Measurements from ENCODE around the gene TSPAN5.
A peak's percentile ranks its signal among the peaks of the same experiment; 100 is the strongest.
"Not testable (repeated sequence)": the region's sequence is repeated elsewhere in the genome, so short reads cannot be mapped to it uniquely, and the experiment has no call there.

Gene TSPAN5
- total RNA-seq, result 15.4 to 15.8 reads per million in 2 donors

GRCh38 chr4:98658287-98659105 lies at the start of gene TSPAN5:
Gene TSPAN5 (minus strand): TSS chr4:98658611.
- peak; percentile 71 for DNase-seq

- no peak for DNase-seq
These were observed 48.5 kb upstream of the TSPAN5 start for GRCh38 chr4:98706935-98707334.

DNA sequence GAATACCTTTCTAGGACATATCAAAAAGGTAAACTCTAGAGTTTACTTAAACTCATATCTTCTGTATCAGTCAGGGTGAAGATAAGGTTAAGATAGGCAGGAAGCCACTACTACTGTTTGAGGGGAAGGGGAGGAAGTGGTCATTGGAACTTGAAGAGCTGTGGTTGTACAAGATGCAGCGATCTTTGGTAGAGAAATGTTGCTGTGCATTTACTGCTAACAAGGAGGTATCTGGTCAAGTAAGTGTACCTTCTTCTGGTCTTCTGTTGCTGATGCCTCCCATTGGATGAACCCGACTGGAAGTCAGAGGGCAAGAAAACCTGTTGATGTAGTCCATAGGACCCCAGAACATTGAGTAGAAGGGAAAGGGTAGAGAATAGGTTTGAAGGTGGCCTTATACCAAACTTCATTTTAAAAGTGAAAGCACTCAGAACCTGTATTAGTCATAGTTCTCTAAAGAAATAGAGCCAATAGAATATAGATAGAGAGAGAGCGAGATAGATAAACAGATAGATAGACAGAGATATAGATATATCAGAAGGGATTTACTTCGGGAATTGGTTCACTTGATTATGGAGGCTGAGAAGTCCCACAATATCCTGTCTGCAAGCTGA lies 47.9 kb upstream of the TSPAN5 start:
- DNase-seq, result no peak

- DNase-seq, result not testable (repeated sequence)
These were observed 47.2 kb upstream of the TSPAN5 start for GRCh38 chr4:98705586-98705985.

- no peak for DNase-seq
These were observed 42.2 kb upstream of the TSPAN5 start for GRCh38 chr4:98700656-98701055.

DNA sequence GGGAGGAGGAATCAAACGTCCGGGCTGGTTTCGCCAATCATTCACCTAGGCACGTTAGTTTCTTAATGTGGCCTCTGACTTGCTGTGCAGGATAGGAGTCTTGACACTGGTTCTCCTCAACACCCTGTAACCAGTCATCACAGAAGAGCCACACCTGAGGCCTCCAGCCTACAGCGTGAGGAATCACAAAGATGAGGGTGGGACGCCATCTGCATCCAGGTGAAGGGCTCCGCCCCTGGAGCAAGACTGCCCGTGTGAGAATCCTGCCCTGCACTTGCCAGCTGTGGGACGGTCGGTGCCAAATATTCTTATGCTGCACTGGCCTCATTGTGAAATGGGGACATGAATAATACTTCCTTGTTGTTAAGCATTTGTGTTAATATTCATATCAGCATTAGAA lies 35.7 kb upstream of the TSPAN5 start:
- DNase-seq, result no peak

DNA sequence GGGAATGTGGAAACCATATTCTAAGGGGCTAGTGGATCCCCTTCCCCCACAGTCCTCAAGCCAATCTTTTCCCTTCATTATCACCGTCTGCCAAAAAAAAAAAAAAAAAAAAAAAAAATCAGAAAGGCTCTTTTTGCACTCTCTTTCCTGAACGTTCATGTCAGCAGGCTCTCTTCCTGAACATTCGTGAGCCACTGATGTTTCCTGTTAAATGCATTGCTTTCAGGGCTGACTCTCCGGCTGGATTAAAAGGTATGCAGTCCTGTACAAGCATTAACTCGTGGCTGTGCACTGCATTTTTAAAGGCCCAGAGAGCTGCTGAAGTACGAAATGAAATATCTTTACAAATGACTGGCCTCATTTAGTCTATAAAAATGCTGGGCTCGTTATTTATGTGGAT lies 34.0 kb upstream of the TSPAN5 start:
- DNase-seq, result no peak

DNA sequence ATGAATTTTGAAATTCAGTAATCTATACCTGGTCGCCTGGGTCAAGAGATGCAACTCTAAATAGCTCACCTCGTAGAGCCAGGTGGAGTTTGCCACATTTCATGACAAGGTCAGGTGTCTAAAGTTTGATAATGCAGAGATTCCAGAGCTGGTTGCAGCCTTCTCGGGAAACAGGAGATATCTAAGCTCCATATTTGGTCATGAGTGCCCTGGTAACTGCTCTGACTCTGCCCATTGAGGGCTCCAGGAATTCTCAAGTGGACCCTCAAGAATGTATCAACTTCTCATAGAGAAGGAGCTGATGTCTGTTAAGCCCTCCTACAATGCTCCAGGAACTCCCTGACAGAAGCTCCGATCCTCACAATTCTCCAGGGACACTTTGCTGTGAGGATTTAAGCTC lies 33.2 kb upstream of the TSPAN5 start:
- no peak for DNase-seq

GRCh38 chr4:98689507-98690174 lies 31.2 kb upstream of the TSPAN5 start:
- no peak for DNase-seq

GRCh38 chr4:98688411-98689290 lies 30.2 kb upstream of the TSPAN5 start:
- DNase-seq, result no peak

DNA sequence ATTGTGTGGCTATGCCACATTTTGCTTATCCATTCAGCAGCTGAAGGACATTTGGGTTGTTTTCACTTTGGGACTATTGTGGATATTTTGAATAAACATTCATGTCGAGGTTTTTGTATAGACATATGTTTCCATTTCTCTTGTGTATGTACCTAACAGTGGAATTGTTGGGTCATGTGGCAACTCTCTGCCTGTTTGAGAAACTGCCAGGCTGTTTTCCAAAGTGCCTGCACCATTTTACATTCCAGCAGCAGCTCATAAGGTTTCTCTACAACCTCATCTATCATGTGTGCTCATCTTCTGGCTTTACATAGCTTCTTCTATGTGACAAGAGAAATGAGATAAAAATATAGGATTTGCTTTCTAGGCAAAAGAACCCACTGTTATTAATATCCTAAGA lies 29.5 kb upstream of the TSPAN5 start:
- no peak for DNase-seq

DNA sequence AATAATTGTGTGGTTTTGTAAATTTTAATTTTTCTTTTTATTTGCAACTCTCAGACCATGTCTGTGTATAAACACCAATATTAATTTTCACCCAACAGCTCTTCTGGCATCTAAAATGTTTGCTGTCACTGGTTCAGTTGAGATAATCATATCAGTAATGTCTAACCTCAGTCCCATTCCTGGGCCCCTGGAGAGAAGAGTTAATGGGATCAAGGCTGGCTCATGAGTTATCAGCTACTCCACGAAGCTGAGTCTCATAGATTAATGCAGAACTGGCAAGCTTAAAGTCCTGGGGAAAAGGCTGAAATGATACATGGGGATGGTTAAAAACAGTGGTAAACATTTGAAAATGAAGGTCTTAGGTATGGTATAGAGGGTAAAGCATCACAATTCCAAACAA lies 28.4 kb upstream of the TSPAN5 start:
- DNase-seq, result no peak

DNA sequence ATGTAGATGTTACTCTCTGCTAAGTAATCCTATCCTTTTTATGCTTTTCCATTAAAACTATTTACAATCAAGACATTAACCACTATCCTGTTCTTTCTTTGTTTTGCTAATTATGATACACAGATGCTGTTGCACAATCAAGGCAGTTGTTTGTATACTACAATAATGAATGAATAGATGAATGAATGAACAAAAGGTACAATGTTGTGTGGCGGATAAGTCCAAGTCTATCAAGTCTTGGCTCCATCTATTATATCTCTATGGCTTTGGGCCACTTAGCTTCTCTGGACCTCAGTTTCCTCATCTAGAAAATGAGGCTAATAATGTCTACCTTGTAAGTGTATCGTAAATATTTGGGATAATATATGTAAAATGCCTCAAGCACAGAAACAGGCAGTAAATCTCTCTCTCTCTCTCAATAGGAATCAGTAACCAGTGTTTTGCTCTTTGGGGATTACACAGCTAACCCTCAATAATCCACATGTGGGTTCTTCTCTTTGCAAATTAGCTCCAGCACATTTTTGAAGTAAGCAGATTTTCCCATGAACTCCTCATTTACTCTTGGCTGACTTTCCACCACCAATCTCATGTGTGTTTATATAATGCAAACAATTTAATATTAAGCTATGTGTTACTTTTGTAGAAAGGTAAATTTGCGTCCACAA lies 27.8 kb upstream of the TSPAN5 start:
- no peak for DNase-seq

DNA sequence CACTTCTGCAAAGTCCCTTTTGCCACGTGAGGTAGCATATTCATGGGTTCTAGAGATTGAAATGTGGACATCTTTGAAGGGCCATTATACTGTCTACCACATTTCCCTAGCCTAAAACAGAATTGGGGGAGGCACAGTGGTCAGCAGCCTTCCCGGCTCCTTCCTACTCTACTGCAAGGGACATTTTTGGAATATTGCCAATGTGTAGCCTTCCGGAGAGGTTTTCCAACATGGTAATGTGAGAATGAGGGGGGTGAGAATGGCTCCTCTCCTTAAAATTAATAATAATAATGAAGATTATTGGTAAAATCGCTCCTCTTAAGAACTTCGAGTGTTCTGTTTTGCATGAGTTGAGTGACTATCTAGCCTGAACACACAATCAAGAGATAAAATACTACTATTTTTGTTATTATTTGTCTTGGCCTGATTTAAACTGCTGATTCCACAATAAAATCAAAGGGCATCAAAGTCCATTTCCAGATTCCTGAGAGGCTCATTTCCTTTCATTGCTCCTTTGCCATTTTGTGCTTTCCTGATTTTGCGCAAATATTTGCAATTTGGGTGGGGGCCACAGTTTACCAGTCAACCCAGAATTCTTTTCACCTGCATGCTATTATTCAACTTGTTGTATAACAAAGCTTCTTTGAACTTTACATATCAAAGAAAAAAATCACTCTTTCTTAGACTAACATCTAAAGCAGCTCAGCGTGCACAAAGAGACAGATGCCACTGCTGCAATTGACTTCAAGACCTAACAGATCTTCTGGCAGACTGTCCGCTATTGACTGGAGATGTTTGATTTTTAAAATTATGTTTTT lies 27.0 kb upstream of the TSPAN5 start:
- no peak for DNase-seq

GRCh38 chr4:98682719-98683118 lies 24.3 kb upstream of the TSPAN5 start:
- DNase-seq, result no peak

DNA sequence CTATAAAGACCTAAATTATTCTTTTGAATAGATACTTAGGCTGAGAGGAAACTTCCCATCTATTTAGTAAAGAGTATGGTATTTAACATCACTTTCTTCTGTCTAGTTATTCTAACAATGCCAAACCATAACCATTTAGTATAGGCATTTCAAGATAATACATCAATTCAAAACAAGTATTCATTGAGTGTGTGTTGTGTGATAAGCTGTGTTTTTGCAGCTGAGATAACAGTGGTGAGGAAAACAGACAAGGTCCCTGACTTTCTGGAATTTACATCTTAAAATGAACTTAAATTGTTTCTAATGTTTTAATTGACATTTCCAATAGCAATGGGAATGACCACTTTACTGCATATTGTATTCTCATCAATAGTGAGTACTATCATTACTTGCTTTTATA lies 22.4 kb upstream of the TSPAN5 start:
- DNase-seq, result no peak

- no peak for DNase-seq
These were observed 21.3 kb upstream of the TSPAN5 start for GRCh38 chr4:98679738-98680137.

GRCh38 chr4:98677799-98678198 lies 19.4 kb upstream of the TSPAN5 start:
- DNase-seq, result no peak

- no peak for DNase-seq
These were observed 16.2 kb upstream of the TSPAN5 start for GRCh38 chr4:98674404-98675173.

DNA sequence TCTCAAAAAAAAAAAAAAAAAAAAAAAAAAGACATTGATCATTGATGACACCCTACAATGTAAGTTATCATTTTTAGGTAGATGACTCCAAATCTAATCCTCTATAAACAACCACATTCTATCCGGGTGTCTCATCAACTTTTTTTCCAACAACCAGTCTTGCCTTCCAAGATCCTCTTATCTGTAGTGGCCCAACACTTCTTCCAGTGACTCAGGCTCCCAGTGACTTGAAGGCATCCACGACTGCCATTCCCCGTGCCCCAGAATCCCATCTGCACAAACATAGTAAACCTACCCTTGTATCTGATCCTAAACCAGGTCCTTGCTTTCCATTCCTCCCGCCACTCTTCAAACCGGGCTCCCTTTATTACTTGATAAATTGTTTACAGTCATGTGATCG lies 15.6 kb upstream of the TSPAN5 start:
- no peak for DNase-seq

GRCh38 chr4:98673288-98673644 lies 14.9 kb upstream of the TSPAN5 start:
- DNase-seq, result no peak
